HEK293 (cell line): Measurements from ENCODE around the gene SERINC5.
"Not testable (repeated sequence)": the region's sequence is repeated elsewhere in the genome, so short reads cannot be mapped to it uniquely, and the experiment has no call there.

Experiments
- CTCF ChIP-seq: fragments of 450-650 bp; formaldehyde crosslinking; IDR thresholded peaks from 2 replicates; pipeline ENCODE4 v1.5.1; 2016; ENCODE audit warnings: missing biosample characterization, missing genetic modification characterization
- PRDM1 ChIP-seq: fragments of 450-650 bp; formaldehyde crosslinking; IDR thresholded peaks from 2 replicates; pipeline ENCODE4; 2016; ENCODE audit warnings: missing biosample characterization, missing genetic modification characterization
- SETDB1 ChIP-seq: IDR thresholded peaks from one replicate; pipeline ENCODE4 v1.6.1; 2017; ENCODE audit warnings: mild to moderate bottlenecking, low read length, moderate library complexity, mixed read lengths; ENCODE audit not compliant: insufficient read length
- YY1 ChIP-seq: fragments of 450-650 bp; formaldehyde crosslinking; IDR thresholded peaks from 2 replicates; pipeline ENCODE4 v1.5.1; 2018; ENCODE audit warnings: missing biosample characterization, missing genetic modification characterization
- ZBTB17 ChIP-seq: fragments of 450-650 bp; formaldehyde crosslinking; IDR thresholded peaks from 2 replicates; pipeline ENCODE4 v1.5.1; 2016; ENCODE audit warnings: missing biosample characterization, missing genetic modification characterization
- ZNF274 ChIP-seq, 2 experiments: fragments of 200-500 bp in 1 of 2; fragments of 450-650 bp in 1 of 2; sonication (Bioruptor generic) in 1 of 2; formaldehyde crosslinking in 1 of 2; IDR thresholded peaks; 2 replicates each; pipeline versions ENCODE4 v1.5.1 to v1.6.1; 2014 to 2016; ENCODE audit warnings: borderline replicate concordance in 1 of 2, inconsistent platforms in 1 of 2, low read length in 1 of 2, missing biosample characterization in 1 of 2, missing genetic modification characterization in 1 of 2
- ZNF366 ChIP-seq: fragments of 450-650 bp; formaldehyde crosslinking; conservative IDR thresholded peaks from 2 replicates; pipeline ENCODE4 v1.5.1; 2016; ENCODE audit warnings: missing biosample characterization, missing genetic modification characterization
- ZNF530 ChIP-seq: fragments of 450-650 bp; formaldehyde crosslinking; IDR thresholded peaks from 2 replicates; pipeline ENCODE4 v1.5.1; 2016; ENCODE audit warnings: low read depth, missing biosample characterization, missing genetic modification characterization
- ZNF558 ChIP-seq: fragments of 450-650 bp; formaldehyde crosslinking; IDR thresholded peaks from 2 replicates; pipeline ENCODE4 v1.5.1; 2016; ENCODE audit warnings: missing biosample characterization, missing genetic modification characterization
- ZNF561 ChIP-seq: fragments of 450-650 bp; IDR thresholded peaks from 2 replicates; pipeline ENCODE4 v1.5.1; 2018; ENCODE audit warnings: missing biosample characterization, missing genetic modification characterization, borderline replicate concordance

- not testable (repeated sequence) for TF ChIP-seq PRDM1 (tag by site-specific recombination); ZNF530 (tag by site-specific recombination); YY1 (tag by site-specific recombination); SETDB1; ZNF561 (tag by site-specific recombination); CTCF (tag by site-specific recombination); ZNF274 (IDR thresholded peaks at IDR 0.05; ENCODE audit: low read length); ZNF274 (tag by site-specific recombination; IDR thresholded peaks at IDR 0.05; ENCODE audit: borderline replicate concordance); ZBTB17 (tag by site-specific recombination); ZNF558 (tag by site-specific recombination); ZNF366 (tag by site-specific recombination)
These were observed 45.5 kb upstream of the SERINC5 start for GRCh38 chr5:80301342-80301741.
